ENCODE data around the gene NLRC4.

Gene NLRC4

DNA sequence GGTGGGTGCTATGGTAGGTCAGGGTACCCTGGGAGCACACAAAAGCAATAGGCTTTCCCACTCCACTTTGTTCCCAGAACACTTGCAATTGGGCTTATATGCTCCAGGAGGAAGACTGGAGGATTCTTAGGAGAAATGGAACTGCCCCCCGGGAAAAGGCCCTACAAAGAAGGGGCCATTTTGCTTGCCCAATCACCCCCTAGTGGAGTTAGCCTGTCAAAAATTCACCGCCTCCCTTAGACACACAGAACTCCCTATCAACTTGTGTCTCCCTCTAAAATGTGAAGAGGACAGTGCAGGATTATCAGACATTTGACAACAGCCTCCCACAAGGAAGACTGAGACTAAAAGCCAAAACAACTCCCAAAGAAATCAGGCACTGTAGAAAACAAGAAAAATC, 36.5 kb downstream of the NLRC4 start:
- H3K36me3 ChIP-seq (ENCODE audit: control insufficient read depth in 1 of 2, insufficient read depth in 2 of 2, low read length in 2 of 2), result peaks cover 4 to 6% of the 10 kb centered on the region in 2 experiments
- H2BK120ac ChIP-seq (ENCODE audit: insufficient read depth, low read length, poor library complexity), result no peak overlapping the region
- no CpG with 5 or more reads among the region's 2 CpGs for WGBS (ENCODE audit: extremely low coverage, insufficient coverage, insufficient read length)
- H3K9me3 ChIP-seq (ENCODE audit: insufficient read depth, low read depth, low read length), result peaks cover 1% of the 10 kb centered on the region
- H4K8ac ChIP-seq (ENCODE audit: low read depth, low read length), result no peak overlapping the region
- H3K79me1 ChIP-seq (ENCODE audit: low read length), result no peaks in the 10 kb centered on the region
- H2AFZ ChIP-seq (ENCODE audit: insufficient read depth, low read length, poor library complexity), result no peak overlapping the region
- H3K27me3 ChIP-seq (ENCODE audit: insufficient read depth, low read length), result no peaks in the 10 kb centered on the region
- H3K79me2 ChIP-seq (ENCODE audit: control insufficient read depth, insufficient read depth, low read length, poor library complexity), result no peaks in the 10 kb centered on the region
- H3K4me3 ChIP-seq (ENCODE audit: low read depth, low read length), result no peak overlapping the region
- H3K18ac ChIP-seq (ENCODE audit: low read length), result no peak overlapping the region
- no peak overlapping the region for H3K14ac ChIP-seq (ENCODE audit: low read length)
- H2BK5ac ChIP-seq (ENCODE audit: low read depth, low read length, poor library complexity), result no peak overlapping the region
- H3K9ac ChIP-seq (ENCODE audit: low read length), result no peak overlapping the region
- DNase-seq, result no peak
- no peak overlapping the region for H4K91ac ChIP-seq (ENCODE audit: low read depth, low read length)
- H3K4me2 ChIP-seq (ENCODE audit: low read length), result no peak overlapping the region
- H3K4ac ChIP-seq (ENCODE audit: low read depth, low read length), result no peak overlapping the region
- H4K12ac ChIP-seq (ENCODE audit: low read depth, low read length), result no peak overlapping the region
- H2BK12ac ChIP-seq (ENCODE audit: low read length), result no peak overlapping the region
- H3K23ac ChIP-seq (ENCODE audit: low read length), result no peak overlapping the region
- H2AK5ac ChIP-seq (ENCODE audit: low read length), result no peak overlapping the region
- no peaks in the 10 kb centered on the region for H3K4me1 ChIP-seq (ENCODE audit: control insufficient read depth in 1 of 2, insufficient read depth in 2 of 2, low read length in 2 of 2)
- H3K27ac ChIP-seq (ENCODE audit: low read depth, low read length), result no peak overlapping the region

DNA sequence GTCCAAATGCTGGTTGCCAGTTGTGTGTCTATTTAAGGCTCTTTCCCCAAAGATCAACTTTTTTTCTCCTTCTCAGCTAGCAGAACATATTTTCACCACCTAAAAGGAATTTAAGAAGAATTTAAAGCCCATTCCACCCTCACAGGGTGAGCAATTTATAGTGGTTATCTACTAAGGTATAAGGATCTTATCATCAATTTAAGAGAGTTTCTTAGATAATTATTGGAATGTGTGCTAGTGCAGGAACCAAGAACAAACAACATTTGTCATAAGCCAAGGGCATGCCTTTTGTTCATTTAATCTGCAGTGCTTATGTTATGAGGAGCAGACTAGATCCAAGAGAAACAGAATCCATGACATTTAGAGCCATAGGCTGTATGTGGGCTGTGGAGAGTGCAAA, 37.2 kb downstream of the NLRC4 start:
- H3K4me1 ChIP-seq (ENCODE audit: control insufficient read depth in 1 of 2, insufficient read depth in 2 of 2, low read length in 2 of 2), result no peaks in the 10 kb centered on the region
- H3K23ac ChIP-seq (ENCODE audit: low read length), result no peak overlapping the region
- H3K36me3 ChIP-seq (ENCODE audit: control insufficient read depth in 1 of 2, insufficient read depth in 2 of 2, low read length in 2 of 2), result peaks cover 4 to 12% of the 10 kb centered on the region in 2 experiments
- H2AFZ ChIP-seq (ENCODE audit: insufficient read depth, low read length, poor library complexity), result no peak overlapping the region
- no peak overlapping the region for H3K4me2 ChIP-seq (ENCODE audit: low read length)
- no peak overlapping the region for H2AK5ac ChIP-seq (ENCODE audit: low read length)
- no peak overlapping the region for H3K4ac ChIP-seq (ENCODE audit: low read depth, low read length)
- no peak overlapping the region for H3K14ac ChIP-seq (ENCODE audit: low read length)
- H3K27me3 ChIP-seq (ENCODE audit: insufficient read depth, low read length), result no peaks in the 10 kb centered on the region
- no peak overlapping the region for H2BK12ac ChIP-seq (ENCODE audit: low read length)
- no peak overlapping the region for H2BK5ac ChIP-seq (ENCODE audit: low read depth, low read length, poor library complexity)
- H4K8ac ChIP-seq (ENCODE audit: low read depth, low read length), result no peak overlapping the region
- H3K9ac ChIP-seq (ENCODE audit: low read length), result no peak overlapping the region
- H3K18ac ChIP-seq (ENCODE audit: low read length), result no peak overlapping the region
- no peak overlapping the region for H3K27ac ChIP-seq (ENCODE audit: low read depth, low read length)
- H3K79me1 ChIP-seq (ENCODE audit: low read length), result no peaks in the 10 kb centered on the region
- H2BK120ac ChIP-seq (ENCODE audit: insufficient read depth, low read length, poor library complexity), result peak overlapping the region; percentile 6
- no peak overlapping the region for H4K12ac ChIP-seq (ENCODE audit: low read depth, low read length)
- H4K91ac ChIP-seq (ENCODE audit: low read depth, low read length), result no peak overlapping the region
- no peak overlapping the region for H3K4me3 ChIP-seq (ENCODE audit: low read depth, low read length)
- no peaks in the 10 kb centered on the region for H3K79me2 ChIP-seq (ENCODE audit: control insufficient read depth, insufficient read depth, low read length, poor library complexity)
- H3K9me3 ChIP-seq (ENCODE audit: insufficient read depth, low read depth, low read length), result no peaks in the 10 kb centered on the region
- DNase-seq, result peak; percentile 17 to 79

DNA sequence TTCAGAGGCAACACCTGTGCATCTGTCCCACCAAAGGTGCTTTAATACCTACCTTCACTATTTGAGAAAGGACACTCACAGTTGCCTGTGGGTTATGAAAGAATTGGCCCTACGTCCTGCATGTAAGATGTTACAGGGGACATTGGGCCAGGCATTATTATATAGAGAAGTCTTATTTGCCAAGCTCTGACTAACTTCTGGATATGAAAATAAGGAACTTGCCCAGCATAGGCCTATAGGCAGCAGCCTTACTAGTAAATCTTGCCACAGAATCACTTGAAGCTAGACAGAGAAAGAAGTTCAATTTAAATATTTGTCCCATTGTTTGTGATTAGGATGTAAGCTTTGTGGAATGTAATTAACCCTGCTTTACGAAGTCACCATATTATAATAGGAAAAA, 41.7 kb downstream of the NLRC4 start:
- H3K27me3 ChIP-seq (ENCODE audit: insufficient read depth, low read length), result no peaks in the 10 kb centered on the region
- H3K79me1 ChIP-seq (ENCODE audit: low read length), result no peaks in the 10 kb centered on the region
- H3K27ac ChIP-seq (ENCODE audit: low read depth, low read length), result no peak overlapping the region
- no peak overlapping the region for H2BK120ac ChIP-seq (ENCODE audit: insufficient read depth, low read length, poor library complexity)
- H3K9me3 ChIP-seq (ENCODE audit: insufficient read depth, low read depth, low read length), result no peaks in the 10 kb centered on the region
- no peak overlapping the region for H3K23ac ChIP-seq (ENCODE audit: low read length)
- no CpG with 5 or more reads among the region's 2 CpGs for WGBS (ENCODE audit: extremely low coverage, insufficient coverage, insufficient read length)
- no peak overlapping the region for H2AFZ ChIP-seq (ENCODE audit: insufficient read depth, low read length, poor library complexity)
- H4K12ac ChIP-seq (ENCODE audit: low read depth, low read length), result no peak overlapping the region
- no peak overlapping the region for H3K9ac ChIP-seq (ENCODE audit: low read length)
- H3K4ac ChIP-seq (ENCODE audit: low read depth, low read length), result no peak overlapping the region
- H4K91ac ChIP-seq (ENCODE audit: low read depth, low read length), result no peak overlapping the region
- no peak overlapping the region for H3K14ac ChIP-seq (ENCODE audit: low read length)
- H3K36me3 ChIP-seq (ENCODE audit: control insufficient read depth in 1 of 2, insufficient read depth in 2 of 2, low read length in 2 of 2), result peaks cover 2 to 18% of the 10 kb centered on the region in 2 experiments
- no peaks in the 10 kb centered on the region for H3K4me1 ChIP-seq (ENCODE audit: control insufficient read depth in 1 of 2, insufficient read depth in 2 of 2, low read length in 2 of 2)
- no peak overlapping the region for H3K4me2 ChIP-seq (ENCODE audit: low read length)
- no peak overlapping the region for H4K8ac ChIP-seq (ENCODE audit: low read depth, low read length)
- no peak overlapping the region for H2BK12ac ChIP-seq (ENCODE audit: low read length)
- DNase-seq, result no peak
- no peak overlapping the region for H3K4me3 ChIP-seq (ENCODE audit: low read depth, low read length)
- H3K79me2 ChIP-seq (ENCODE audit: control insufficient read depth, insufficient read depth, low read length, poor library complexity), result no peaks in the 10 kb centered on the region
- no peak overlapping the region for H3K18ac ChIP-seq (ENCODE audit: low read length)
- no peak overlapping the region for H2BK5ac ChIP-seq (ENCODE audit: low read depth, low read length, poor library complexity)
- H2AK5ac ChIP-seq (ENCODE audit: low read length), result no peak overlapping the region

DNA sequence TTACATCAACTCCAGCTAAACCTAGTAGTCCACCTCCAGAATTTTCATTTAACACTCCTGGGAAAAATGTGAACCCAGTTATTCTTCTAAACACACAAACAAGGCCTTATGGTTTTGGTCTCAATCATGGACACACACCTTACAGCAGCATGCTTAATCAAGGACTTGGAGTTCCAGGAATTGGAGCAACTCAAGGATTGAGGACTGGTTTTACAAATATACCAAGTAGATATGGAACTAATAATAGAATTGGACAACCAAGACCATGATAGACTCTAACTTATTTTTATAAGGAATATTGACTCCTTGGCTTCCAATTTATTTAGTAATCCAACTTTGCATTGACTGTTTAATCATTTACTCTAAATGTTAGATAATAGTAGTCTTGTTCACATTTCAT, 44.2 kb downstream of the NLRC4 start:
- Histone ChIP-seq H3K23ac (ENCODE audit: low read length) (no peak overlapping the region), H3K4me2 (ENCODE audit: low read length) (no peak overlapping the region), H3K14ac (ENCODE audit: low read length) (no peak overlapping the region), H2AK5ac (ENCODE audit: low read length) (no peak overlapping the region), H2BK5ac (ENCODE audit: low read depth, low read length, poor library complexity) (no peak overlapping the region), H4K12ac (ENCODE audit: low read depth, low read length) (no peak overlapping the region), H3K9me3 (ENCODE audit: insufficient read depth, low read depth, low read length) (no peaks in the 10 kb centered on the region), H3K79me1 (ENCODE audit: low read length) (no peaks in the 10 kb centered on the region), H3K27ac (ENCODE audit: low read depth, low read length) (no peak overlapping the region), H3K4me1 (ENCODE audit: control insufficient read depth in 1 of 2, insufficient read depth in 2 of 2, low read length in 2 of 2) (no peaks in the 10 kb centered on the region), H2BK12ac (ENCODE audit: low read length) (no peak overlapping the region), H3K18ac (ENCODE audit: low read length) (no peak overlapping the region), H3K9ac (ENCODE audit: low read length) (no peak overlapping the region), H3K27me3 (ENCODE audit: insufficient read depth, low read length) (no peaks in the 10 kb centered on the region), H3K79me2 (ENCODE audit: control insufficient read depth, insufficient read depth, low read length, poor library complexity) (no peaks in the 10 kb centered on the region), H3K4ac (ENCODE audit: low read depth, low read length) (no peak overlapping the region), H2BK120ac (ENCODE audit: insufficient read depth, low read length, poor library complexity) (no peak overlapping the region), H4K8ac (ENCODE audit: low read depth, low read length) (no peak overlapping the region), H4K91ac (ENCODE audit: low read depth, low read length) (no peak overlapping the region), H2AFZ (ENCODE audit: insufficient read depth, low read length, poor library complexity) (no peak overlapping the region), H3K4me3 (ENCODE audit: low read depth, low read length) (no peak overlapping the region), H3K36me3 (ENCODE audit: control insufficient read depth in 1 of 2, insufficient read depth in 2 of 2, low read length in 2 of 2) (peaks cover 2 to 14% of the 10 kb centered on the region in 2 experiments)
- no peak for DNase-seq

DNA sequence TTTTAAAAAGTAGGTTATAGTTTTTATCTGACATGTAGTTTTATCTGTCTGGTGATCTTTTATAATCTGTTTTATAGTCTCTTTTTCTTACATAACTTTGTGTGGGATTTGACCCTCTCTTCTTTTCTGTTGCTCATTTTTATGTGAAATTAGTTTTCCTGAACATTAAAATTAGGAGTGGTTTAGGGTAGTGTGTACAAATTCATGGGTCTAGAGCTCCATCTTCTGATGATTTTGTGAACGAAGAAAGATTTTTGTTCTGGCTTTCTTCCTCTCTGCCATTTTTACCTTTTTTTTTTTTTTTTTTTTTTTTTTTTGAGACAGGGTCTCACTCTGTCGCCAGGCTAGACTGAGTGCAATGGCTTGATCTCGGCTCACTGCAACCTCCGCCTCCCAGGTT, 52.4 kb downstream of the NLRC4 start:
- no peak overlapping the region for H2AK5ac ChIP-seq (ENCODE audit: low read length)
- H3K14ac ChIP-seq (ENCODE audit: low read length), result no peak overlapping the region
- no peak overlapping the region for H3K4me3 ChIP-seq (ENCODE audit: low read depth, low read length)
- WGBS (ENCODE audit: extremely low coverage, insufficient coverage, insufficient read length), result no CpG with 5 or more reads among the region's 4 CpGs
- H3K27me3 ChIP-seq (ENCODE audit: insufficient read depth, low read length), result no peaks in the 10 kb centered on the region
- H2BK5ac ChIP-seq (ENCODE audit: low read depth, low read length, poor library complexity), result no peak overlapping the region
- no peak overlapping the region for H3K4ac ChIP-seq (ENCODE audit: low read depth, low read length)
- no peak overlapping the region for H3K9ac ChIP-seq (ENCODE audit: low read length)
- no peak overlapping the region for H2BK12ac ChIP-seq (ENCODE audit: low read length)
- no peak for DNase-seq
- peaks cover 5 to 13% of the 10 kb centered on the region in 2 experiments for H3K36me3 ChIP-seq (ENCODE audit: control insufficient read depth in 1 of 2, insufficient read depth in 2 of 2, low read length in 2 of 2)
- no peaks in the 10 kb centered on the region for H3K4me1 ChIP-seq (ENCODE audit: control insufficient read depth in 1 of 2, insufficient read depth in 2 of 2, low read length in 2 of 2)
- H3K79me1 ChIP-seq (ENCODE audit: low read length), result no peaks in the 10 kb centered on the region
- H3K4me2 ChIP-seq (ENCODE audit: low read length), result no peak overlapping the region
- H3K27ac ChIP-seq (ENCODE audit: low read depth, low read length), result no peak overlapping the region
- no peak overlapping the region for H4K8ac ChIP-seq (ENCODE audit: low read depth, low read length)
- no peak overlapping the region for H2AFZ ChIP-seq (ENCODE audit: insufficient read depth, low read length, poor library complexity)
- no peaks in the 10 kb centered on the region for H3K79me2 ChIP-seq (ENCODE audit: control insufficient read depth, insufficient read depth, low read length, poor library complexity)
- H4K12ac ChIP-seq (ENCODE audit: low read depth, low read length), result no peak overlapping the region
- H3K18ac ChIP-seq (ENCODE audit: low read length), result no peak overlapping the region
- no peak overlapping the region for H2BK120ac ChIP-seq (ENCODE audit: insufficient read depth, low read length, poor library complexity)
- H3K9me3 ChIP-seq (ENCODE audit: insufficient read depth, low read depth, low read length), result no peaks in the 10 kb centered on the region
- no peak overlapping the region for H4K91ac ChIP-seq (ENCODE audit: low read depth, low read length)
- H3K23ac ChIP-seq (ENCODE audit: low read length), result no peak overlapping the region
